ENCODE results near the gene ADAM17.
"Not testable (repeated sequence)": the region's sequence is repeated elsewhere in the genome, so short reads cannot be mapped to it uniquely, and the experiment has no call there.

Gene ADAM17

GRCh38 chr2:9560628-9561027, 5.0 kb upstream of the ADAM17 start:
- no peak for DNase-seq

- no peak for DNase-seq
Measured at GRCh38 chr2:9558948-9559381, 3.3 kb upstream of the ADAM17 start.

- no peak for DNase-seq
Measured at GRCh38 chr2:9556121-9556743, 602 bp upstream of the ADAM17 start.

GRCh38 chr2:9554921-9555296, 721 bp downstream of the ADAM17 start:
- peak; percentile 7 for DNase-seq

GRCh38 chr2:9552219-9553178, 3.1 kb downstream of the ADAM17 start:
- DNase-seq = no peak

GRCh38 chr2:9550859-9551391, 4.7 kb downstream of the ADAM17 start:
- not testable (repeated sequence) for DNase-seq

- no peak for DNase-seq
Measured at GRCh38 chr2:9549420-9549819, 6.2 kb downstream of the ADAM17 start.

GRCh38 chr2:9548506-9548905, 7.1 kb downstream of the ADAM17 start:
- no peak for DNase-seq

- no peak for DNase-seq
Measured at GRCh38 chr2:9547262-9547991, 8.2 kb downstream of the ADAM17 start.

- DNase-seq = no peak
Measured at GRCh38 chr2:9545502-9545901, 10.1 kb downstream of the ADAM17 start.

GRCh38 chr2:9543557-9543956, 12.1 kb downstream of the ADAM17 start:
- no peak for DNase-seq

- DNase-seq = no peak
Measured at GRCh38 chr2:9539531-9539930, 16.1 kb downstream of the ADAM17 start.

- DNase-seq = no peak
Measured at GRCh38 chr2:9538000-9538507, 17.6 kb downstream of the ADAM17 start.

GRCh38 chr2:9536504-9536903, 19.1 kb downstream of the ADAM17 start:
- DNase-seq = no peak

GRCh38 chr2:9535177-9535576, 20.5 kb downstream of the ADAM17 start:
- no peak for DNase-seq

- no peak for DNase-seq
Measured at GRCh38 chr2:9533663-9534062, 22.0 kb downstream of the ADAM17 start.

GRCh38 chr2:9532421-9532820, 23.2 kb downstream of the ADAM17 start:
- no peak for DNase-seq

GRCh38 chr2:9527995-9528787, 27.4 kb downstream of the ADAM17 start:
- no peak for DNase-seq

- DNase-seq = no peak
Measured at GRCh38 chr2:9525266-9525665, 30.4 kb downstream of the ADAM17 start.

- no peak for DNase-seq
Measured at GRCh38 chr2:9524291-9524690, 31.3 kb downstream of the ADAM17 start.

- DNase-seq = no peak
Measured at GRCh38 chr2:9519250-9519649, 36.4 kb downstream of the ADAM17 start.

- no peak for DNase-seq
Measured at GRCh38 chr2:9518780-9519179, 36.9 kb downstream of the ADAM17 start.

Data from stimulated activated CD4-positive, alpha-beta T cell treated with anti-CD3 and anti-CD28 coated beads, Interleukin-12 subunit alpha, Interleukin-12 subunit beta, amount 100 ng/mL, for 4 hours (primary cell).